Astrocyte of the hippocampus (primary cell): Measurements from ENCODE around the gene TEFM.
A peak's percentile ranks its signal among the peaks of the same experiment; 100 is the strongest.
"Not testable (repeated sequence)": the region's sequence is repeated elsewhere in the genome, so short reads cannot be mapped to it uniquely, and the experiment has no call there.

Experiments
- DNase-seq: peaks from one replicate; pipeline ENCODE4 v3.0.0; 2011; ENCODE audit warnings: low read depth, low spot score

Gene TEFM

GRCh38 chr17:30921544-30922196, 15.6 kb upstream of the TEFM start, which contains the start of gene ADAP2:
TSS of gene ADAP2 (plus strand) at chr17:30921945. CDS start at chr17:30922015, 70 bp downstream.
- DNase-seq = peak; percentile 45

- no peak for DNase-seq
These were observed 14.9 kb upstream of the TEFM start for GRCh38 chr17:30920683-30921543.

GRCh38 chr17:30920282-30920681, 14.2 kb upstream of the TEFM start:
- no peak for DNase-seq

- no peak for DNase-seq
These were observed 11.0 kb upstream of the TEFM start for GRCh38 chr17:30917050-30917449.

GRCh38 chr17:30915833-30916611, 10.0 kb upstream of the TEFM start:
- no peak for DNase-seq

- DNase-seq = no peak
These were observed 7.9 kb upstream of the TEFM start for GRCh38 chr17:30913955-30914354.

- DNase-seq = not testable (repeated sequence)
These were observed 4.1 kb upstream of the TEFM start for GRCh38 chr17:30910151-30910550.

GRCh38 chr17:30908717-30909420, 2.8 kb upstream of the TEFM start:
- no peak for DNase-seq

- peak; percentile 24 for DNase-seq
These were observed 317 bp downstream of the TEFM start for GRCh38 chr17:30905742-30906100.

GRCh38 chr17:30897311-30897710, 8.7 kb downstream of the TEFM start:
- DNase-seq = no peak

- no peak for DNase-seq
These were observed 11.8 kb downstream of the TEFM start for GRCh38 chr17:30894236-30894635.

GRCh38 chr17:30886187-30886586, 19.9 kb downstream of the TEFM start:
- no peak for DNase-seq

GRCh38 chr17:30869005-30869404, 37.0 kb downstream of the TEFM start:
- DNase-seq = no peak

GRCh38 chr17:30864636-30865035, 41.4 kb downstream of the TEFM start:
- DNase-seq = no peak

- peak; percentile 39 for DNase-seq
These were observed 47.3 kb downstream of the TEFM start for GRCh38 chr17:30858556-30859250.

- DNase-seq = no peak
These were observed 51.9 kb downstream of the TEFM start for GRCh38 chr17:30854146-30854545.
